Left colon (tissue), 2 donors: ENCODE measurements around the gene FNDC1. TPM values are rescaled to one million over a fixed set of nuclear protein-coding genes. Genes with fewer than 3 reads are reported as not detected.
A peak's percentile ranks its signal among the peaks of the same experiment; 100 is the strongest.

Experiments
- ATAC-seq: fragments of 200-7000 bp; cut with Tn5 transposase; one replicate; pipeline ENCODE4 v1.9.1; 2020; ENCODE audit warnings: mild to moderate bottlenecking, moderate library complexity
- DNase-seq, 2 donors: peaks; one replicate each; pipeline ENCODE4 v3.0.0-alpha.2; 2020
- intact Hi-C, 2 donors: fragments of 100-400 bp; cut with DNase I in 1 of 2; cut with micrococcal nuclease in 1 of 2; formaldehyde crosslinking; loops; one replicate each; pipeline versions ENCODE4 v1.11.2 to v1.14.0; 2022; cut with DNase I, micrococcal nuclease
- total RNA-seq, 2 donors: library from RNA; stranded (reverse); fragmentation: NEBNext Ultra II Directional; extraction: Animal tissue kit (Norgen Biotek cat#: 25700); gene quantifications; one replicate each; pipeline ENCODE4 v1.2.1, GENCODE V29; 2021
- donor health status: DM: no; HTN: no; CAD: no.
- donor health status: DM: yes; HTN: yes; CAD: no.

Gene FNDC1
- total RNA-seq, 2 donors from 2014 or later = 0.21 to 1.5 TPM

DNA sequence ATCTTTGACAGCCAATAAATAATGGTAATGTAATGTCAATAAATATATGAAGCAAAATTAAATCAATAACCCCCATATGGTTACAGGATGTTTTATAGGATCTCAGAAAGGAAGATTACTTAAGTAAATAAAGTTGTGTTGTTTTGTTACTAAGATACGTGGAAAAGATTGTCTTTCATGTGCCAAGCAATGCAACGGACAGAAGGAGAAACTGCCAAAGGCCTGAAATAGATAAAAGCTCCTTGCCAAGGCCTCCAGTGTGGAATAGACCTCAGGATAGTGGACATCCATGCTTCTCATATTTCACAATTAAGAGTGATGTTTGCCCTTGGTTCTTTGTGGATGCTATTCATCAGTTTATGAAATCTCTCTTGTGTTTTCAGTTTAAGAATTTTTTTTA is 16.4 kb upstream of the FNDC1 start:
- DNase-seq = no peak
- intact Hi-C loops = no loop called here
- no peak for ATAC-seq

DNA sequence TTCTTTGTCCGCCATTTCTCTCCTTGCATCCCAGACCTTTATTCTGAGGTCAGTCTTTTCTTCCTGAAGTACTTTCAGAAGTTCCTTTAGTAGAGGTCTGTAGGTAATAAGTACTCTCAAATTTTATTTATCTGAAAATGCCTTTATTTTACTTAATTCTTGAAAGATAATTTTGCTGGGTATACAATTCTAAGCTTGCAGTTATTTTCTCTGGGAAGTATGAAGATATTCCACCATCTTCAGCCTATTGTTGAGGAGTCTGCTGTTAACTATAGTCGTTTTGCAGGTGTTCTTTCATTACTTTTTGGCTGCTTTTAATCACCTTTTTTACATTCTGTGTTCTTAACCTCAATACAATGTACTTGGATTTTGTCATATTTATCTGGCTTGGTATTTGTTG is 13.5 kb upstream of the FNDC1 start:
- DNase-seq (no peak), ATAC-seq (no peak)
- intact Hi-C loops = no loop called here

DNA sequence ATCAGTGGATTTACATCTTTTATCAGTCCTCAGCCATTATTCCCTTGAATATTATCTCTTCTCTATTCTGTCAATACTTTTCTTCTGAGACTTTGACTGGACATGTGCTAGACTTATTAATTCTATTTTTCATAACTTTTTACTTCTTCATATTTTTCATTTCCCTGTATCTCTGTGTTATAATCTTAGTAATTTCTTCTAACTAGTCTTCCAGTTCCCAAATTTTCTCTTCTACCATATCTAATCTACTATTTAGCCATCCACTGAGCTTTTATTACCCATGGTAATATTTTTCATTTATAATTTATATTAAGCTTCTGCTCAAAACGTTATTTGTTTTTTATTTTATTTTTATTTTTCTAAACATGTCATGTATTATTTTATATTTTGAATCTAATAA is 13.1 kb upstream of the FNDC1 start:
- ATAC-seq = no peak
- no peak for DNase-seq
- intact Hi-C loops = no loop called here

DNA sequence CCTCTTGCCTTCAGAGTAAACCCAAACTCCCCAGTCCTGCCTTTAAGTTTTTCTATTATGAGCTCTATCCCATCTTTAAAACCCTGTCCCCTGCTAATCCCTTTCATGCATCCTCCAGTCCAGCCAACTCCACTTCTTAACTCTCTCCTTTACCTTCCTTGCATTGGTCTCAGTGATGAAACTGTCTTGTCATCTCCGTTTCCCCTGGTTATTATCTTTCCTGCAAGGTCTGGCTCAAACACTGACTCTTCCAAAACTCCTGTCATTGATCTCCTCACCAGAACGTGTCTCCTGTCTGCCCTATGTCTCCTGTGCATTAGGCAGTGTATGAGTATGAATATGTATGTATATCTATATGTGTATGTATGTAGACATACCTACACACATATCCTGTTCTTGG is 11.8 kb upstream of the FNDC1 start:
- ATAC-seq = no peak
- DNase-seq = no peak
- intact Hi-C loops = no loop called here

DNA sequence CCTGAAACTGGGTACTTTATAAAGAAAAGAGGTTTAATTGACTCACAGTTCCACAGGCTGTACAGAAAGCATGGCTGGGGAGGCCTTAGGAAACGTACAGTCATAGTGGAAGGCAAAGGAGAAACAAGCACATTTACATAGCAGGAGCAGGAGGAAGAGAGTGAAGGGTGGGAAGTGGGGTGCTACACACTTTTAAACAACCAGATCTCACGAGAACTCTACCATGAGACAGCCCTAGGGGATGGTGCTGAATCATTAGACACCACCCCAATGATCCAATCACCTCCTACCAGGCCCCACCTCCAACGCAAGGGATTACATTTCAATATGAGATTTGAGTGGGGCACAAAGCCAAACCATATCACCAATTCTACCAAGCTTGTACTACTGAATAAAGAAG is 7.4 kb upstream of the FNDC1 start:
- ATAC-seq (no peak), DNase-seq (no peak)
- intact Hi-C loops = no loop called here

DNA sequence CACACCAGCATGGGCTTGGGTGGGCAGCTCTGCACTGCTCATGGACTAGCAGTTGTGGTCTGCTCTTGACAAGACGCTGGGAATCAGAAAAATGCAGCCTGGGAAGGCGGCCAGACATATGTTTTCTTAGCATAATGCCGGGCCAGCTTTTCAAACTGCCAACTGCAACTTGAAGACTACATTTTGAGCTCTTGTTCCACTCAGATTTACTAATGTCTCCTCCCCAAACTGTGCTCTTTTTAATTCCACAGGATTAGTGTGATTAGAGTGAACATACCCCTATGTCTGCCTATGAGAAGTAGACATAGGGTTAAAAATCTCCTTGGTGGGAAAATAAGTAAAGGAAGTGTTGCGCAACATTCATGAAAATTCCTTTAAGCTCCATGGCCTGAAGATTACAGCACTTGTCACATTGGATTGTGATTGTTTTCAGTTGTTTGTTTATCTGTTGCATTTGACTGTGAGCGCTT is 5.3 kb upstream of the FNDC1 start:
- DNase-seq = no peak
- no peak for ATAC-seq
- intact Hi-C loops = no loop called here

DNA sequence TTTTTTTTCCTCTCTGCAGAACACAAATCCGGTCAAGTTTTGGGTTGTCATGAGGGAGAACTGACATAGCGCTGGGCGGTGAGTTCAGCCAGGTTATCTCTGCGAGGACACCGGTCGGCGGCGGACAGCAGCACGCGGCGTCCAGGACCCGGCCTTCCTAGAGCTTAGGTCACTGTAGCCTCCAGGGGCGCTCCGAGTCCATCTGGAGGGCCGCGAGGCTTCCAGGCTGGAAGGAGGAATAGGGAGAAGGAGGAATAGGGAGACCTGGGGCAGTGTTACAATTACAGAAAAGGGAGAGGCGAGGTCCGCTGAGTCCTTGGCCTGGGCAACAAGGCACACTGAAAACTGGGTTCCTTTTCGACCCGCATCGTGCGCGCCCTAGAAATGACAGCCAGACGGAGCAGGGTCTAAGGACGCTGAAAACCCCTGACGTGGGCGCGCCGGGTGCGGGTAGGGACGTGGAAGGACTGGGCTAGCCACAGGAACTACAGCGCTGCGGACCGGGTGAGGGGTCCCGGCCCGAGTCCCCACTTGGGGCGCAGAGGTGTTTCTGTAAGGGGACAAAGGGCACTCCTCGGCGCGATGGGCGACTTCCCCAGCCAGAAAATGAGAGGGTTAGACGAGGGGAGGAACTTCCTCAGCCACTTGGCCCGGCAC is 536 bp upstream of the FNDC1 start:
- intact Hi-C loops = no loop called here
- DNase-seq (peak in 1 of 2 donors; percentile 46), ATAC-seq (peak; percentile 69)

DNA sequence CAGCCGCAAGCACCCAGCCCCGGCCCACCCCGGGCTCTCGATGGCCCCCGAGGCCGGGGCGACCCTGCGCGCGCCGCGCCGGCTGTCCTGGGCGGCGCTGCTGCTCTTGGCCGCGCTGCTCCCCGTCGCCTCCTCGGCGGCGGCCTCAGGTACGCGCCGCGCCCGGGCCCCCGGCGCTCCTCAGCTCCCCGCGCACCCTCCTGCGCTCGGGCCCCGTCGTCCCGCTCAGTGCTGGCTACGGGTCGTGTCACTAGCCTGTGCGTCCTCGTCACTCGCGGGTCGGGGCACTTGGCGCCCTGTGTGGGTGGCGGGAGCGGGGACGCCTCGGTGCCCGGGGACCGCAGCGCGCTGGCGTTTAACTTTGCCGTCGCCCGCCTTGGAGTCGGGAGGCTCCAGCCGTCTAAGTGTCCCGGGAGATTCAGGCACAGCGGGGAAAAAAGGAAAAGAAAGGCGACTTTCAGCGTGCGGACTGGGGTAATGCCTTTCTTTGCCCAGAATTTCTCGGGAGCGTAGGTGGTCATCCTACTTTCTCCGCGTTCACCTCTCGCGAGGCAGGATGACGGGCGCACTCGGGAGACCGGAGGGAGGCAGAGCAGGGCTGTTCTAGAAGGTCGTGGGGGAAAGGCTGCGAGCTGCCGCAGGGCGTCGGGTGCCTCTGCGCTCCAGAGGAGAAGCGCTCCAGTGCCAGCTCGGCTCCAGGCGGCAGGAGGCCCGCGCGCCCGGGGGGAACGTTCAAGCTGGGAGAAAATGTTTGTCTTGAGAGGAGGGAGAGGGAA is 545 bp downstream of the FNDC1 start:
- ATAC-seq = peak; percentile 17
- peak in 1 of 2 donors; percentile 20 for DNase-seq
- intact Hi-C loops = no loop called here

DNA sequence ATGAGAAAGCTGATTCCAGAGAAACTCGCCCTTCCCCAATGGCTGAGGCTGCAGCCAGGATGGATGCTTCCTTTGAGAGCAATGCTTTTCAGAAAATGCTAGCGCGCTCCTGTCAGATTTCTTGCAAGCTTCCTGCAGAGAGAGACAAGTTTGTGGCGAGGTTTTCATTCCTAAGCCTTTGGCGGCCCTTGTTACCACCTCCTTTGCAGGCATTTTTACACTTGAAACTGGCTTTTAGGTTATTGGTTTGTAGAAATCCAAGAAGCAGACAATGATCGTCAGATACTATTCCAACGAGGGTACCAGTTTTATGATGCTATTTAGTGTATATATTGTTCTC is 1.1 kb downstream of the FNDC1 start:
- no peak for DNase-seq
- ATAC-seq = no peak
- intact Hi-C loops = no loop called here

DNA sequence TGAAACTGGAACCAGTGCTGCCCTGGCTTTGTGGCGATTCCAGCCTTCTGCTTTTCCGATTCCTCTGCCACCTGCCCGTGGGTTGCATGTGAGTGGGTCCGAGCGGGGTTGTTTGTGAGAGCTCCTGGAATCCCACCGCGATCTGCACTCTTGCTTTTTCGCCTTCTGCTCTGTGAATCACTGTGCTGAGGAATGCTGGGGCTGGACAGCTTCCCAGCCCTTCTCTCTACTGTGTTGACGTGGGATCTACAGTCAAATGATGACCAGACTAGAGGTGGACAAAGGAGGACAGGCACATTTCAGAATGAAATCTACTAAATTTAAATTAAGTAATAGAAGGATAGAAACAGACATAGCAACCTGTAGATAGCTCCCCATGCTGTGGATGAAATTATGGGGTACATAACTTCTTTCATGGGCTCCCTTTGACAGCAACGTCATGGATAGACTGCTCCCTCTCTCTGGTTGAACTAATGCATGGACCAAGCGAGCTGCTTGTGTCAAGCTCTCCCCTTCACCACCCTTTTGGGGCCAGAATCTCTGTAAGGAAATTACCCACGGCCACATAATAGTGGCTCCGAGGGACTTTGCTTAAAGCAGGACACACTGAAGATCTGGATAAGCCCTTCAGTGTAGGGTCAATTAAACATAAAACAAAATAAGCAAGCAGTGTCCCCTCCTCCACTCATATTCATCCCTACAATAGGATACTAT is 2.0 kb downstream of the FNDC1 start:
- intact Hi-C loops = no loop called here
- no peak for ATAC-seq
- DNase-seq = peak in 1 of 2 donors; percentile 6

DNA sequence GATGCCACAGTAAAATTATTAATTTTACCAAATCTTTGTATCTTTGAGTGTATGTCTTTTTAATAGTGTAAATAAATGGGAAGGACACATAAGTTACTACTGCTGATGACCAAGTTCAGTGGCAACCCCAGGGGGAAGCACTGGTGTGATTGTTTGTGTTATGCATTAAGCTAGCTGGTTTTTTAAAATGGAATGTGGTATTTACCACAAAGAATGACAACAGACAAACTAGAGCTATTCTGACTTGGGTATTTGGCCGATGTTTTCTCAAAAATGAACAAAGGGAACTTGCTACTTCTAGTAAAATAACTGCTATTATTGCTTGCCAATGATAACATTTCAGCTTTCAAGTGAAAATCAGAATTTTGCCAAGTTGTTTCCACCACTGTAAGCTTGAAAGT is 2.9 kb downstream of the FNDC1 start:
- DNase-seq = no peak

DNA sequence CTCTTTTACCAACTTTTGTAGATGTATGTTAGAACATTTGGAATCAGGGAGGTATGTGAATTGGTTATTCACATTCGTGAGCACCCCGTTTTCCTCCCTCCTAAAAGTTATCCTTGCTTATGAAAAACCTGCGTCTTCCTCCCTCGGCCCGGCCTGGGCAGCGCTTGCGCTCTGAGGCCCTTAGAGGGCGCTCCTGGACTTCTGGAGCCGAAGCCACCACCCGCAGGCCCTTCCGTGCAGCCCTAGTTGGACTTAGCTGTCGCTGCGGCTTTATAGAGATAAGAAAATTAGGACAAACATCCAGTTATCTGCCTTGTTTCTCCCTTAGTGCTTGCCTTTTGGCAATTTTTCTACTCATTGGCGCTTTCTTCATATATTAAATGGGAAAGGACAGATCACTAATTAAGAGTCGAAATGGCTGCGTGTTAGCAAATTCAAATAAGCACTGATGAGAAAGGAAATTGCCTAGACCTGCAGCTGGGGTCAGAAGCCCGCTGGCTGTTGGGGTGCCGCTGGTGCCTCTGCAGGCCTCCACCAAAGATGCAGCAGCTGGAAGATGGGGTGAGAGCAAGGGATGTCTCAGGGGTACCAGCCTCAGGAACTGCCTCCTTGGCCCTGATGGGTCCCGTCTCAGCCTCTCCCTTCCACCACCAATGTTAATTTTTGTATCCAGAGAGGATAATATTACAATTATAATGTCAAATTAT is 5.2 kb downstream of the FNDC1 start:
- ATAC-seq (peak; percentile 76), DNase-seq (peak; percentile 37 to 73)
- intact Hi-C loops = no loop called here

More for the DNA sequence above, 2.9 kb downstream of the FNDC1 start:
- intact Hi-C loops = no loop called here
- ATAC-seq = no peak

DNA sequence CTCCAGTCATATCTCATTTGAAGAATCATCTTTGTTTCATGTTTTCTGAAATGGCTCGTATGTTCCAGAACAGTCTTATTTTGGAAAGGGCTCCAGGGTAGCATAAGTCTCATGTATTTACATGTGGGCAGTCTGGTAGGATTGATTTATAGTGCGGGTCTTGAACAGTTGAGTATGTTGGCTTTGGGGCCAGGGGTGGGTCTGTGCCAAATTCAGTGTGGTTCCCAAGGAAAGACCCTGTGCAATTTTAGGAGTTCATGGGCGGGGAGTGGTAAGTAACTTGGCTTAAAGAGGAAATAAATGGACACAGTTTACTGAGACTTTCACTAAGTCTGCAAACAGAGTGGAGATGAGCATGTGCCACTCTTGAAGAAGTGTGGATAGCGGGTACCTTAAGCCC is 7.7 kb downstream of the FNDC1 start:
- intact Hi-C loops = no loop called here
- DNase-seq = no peak
- no peak for ATAC-seq

DNA sequence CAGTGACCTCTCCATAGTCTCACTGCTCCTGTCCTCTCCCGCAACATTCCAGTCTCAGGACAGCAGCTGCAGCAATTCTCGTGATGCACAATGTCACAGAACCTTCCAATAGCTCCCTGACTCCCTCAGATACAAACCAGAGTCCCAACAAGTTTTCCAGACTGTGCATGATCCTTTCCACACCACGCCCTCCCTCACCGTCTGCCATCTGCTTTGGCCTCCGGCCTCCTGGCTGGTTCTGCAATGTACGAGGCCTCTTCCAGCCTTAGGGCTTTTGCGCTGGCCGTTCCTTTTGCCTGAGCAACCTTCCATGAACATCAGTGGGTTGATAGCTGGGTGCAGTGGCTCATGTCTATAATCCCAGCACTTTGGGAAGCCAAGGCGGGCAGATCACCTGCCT is 9.6 kb downstream of the FNDC1 start:
- no peak for ATAC-seq
- no peak for DNase-seq
- intact Hi-C loops = no loop called here

DNA sequence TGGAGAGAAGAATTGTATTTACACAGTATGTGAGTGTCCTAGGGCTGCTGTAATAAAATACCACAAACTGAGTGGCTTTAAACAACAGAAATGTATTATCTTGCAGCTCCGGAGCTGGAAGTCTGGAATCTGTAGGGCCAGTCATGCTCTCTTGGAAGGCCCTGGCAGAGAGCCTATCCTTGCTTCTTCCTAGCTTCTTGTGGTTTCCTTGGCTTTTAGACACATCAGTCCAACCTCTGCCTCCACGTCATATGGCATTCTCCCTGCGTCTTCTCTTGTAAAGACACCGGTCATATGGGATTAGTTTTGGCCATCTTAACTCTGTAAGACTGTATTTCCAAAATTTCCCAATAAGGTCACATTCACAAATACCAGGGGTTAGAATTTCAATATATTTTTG is 10.8 kb downstream of the FNDC1 start:
- intact Hi-C loops = no loop called here
- DNase-seq (no peak), ATAC-seq (no peak)

DNA sequence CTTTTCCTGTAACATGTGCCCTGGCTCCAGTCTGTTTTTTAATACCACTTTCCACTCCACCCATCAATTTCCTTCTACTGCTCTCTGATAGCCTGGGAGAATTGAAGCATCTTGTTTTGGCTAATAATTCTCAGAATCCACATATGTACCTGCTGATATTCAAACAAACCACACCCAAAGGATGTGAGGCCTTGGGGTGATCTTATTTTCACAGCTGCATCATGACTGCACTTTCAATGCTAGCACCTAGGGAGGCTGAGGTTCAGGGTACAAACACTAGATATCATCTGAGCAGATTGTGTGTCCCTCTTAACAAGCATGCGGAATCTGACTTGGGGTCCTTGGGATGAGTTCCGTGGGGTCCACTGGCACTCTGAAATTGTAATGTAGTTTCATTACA is 12.7 kb downstream of the FNDC1 start:
- no peak for DNase-seq
- no peak for ATAC-seq
- intact Hi-C loops = no loop called here

DNA sequence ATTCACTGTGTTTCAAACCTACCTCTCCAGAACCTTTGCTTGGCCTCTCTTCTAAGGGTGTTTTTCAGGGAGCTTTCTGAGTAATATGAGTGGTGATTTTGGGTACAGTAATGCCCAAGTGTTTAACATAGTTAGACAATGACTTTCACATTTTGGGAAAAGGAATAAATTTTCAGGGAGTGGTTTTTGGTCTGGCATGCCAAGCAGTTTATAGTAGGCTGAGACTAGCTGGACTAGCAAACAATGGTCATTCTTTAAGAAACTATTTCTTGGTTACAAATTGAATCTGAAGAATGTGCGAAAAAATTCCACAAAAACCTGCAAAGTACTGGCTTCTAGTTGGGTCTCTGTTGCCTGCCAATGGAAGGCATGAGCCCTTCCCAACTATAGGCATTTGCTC is 15.4 kb downstream of the FNDC1 start:
- intact Hi-C loops = no loop called here
- ATAC-seq (no peak), DNase-seq (no peak)

DNA sequence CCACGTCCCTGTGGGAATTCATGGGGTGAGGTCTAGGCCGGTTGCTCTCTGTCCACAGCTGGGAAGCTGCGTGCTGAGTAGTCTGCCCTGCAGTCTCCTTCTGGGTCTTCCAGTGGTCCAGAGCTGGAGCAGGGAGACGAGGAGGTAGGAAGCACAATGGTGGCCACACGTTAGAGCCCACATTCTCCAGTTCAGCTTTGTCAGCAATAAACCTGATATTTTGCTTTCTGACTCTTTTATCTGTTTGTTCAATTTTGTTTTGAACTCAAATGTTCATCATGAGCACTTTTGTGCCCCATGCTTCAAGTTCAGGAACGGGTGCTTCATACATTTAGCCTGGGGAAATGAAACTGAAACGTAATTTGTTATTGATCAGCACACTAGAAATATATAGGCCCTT is 21.3 kb downstream of the FNDC1 start:
- intact Hi-C loops = no loop called here
- DNase-seq (no peak), ATAC-seq (no peak)

DNA sequence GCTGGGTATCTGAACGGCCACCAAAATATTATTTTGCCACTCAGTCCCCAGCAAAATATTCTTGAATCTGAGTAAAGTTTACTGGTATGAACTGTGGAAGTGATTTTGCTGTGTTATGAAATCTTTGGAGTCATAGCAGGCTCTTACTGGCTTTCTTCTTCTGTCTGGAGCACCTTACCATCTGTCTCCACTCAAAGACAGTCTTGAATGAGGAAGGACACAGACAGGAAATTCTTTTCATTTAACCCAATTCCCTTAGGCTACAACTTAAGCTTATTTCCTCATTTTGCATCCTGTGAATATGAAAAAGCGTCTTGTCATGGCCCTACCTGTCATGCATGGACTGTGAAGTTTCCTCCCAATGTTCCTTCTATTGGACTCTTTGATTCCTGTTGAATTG is 24.7 kb downstream of the FNDC1 start:
- ATAC-seq = no peak
- DNase-seq = no peak
- intact Hi-C loops = no loop called here

DNA sequence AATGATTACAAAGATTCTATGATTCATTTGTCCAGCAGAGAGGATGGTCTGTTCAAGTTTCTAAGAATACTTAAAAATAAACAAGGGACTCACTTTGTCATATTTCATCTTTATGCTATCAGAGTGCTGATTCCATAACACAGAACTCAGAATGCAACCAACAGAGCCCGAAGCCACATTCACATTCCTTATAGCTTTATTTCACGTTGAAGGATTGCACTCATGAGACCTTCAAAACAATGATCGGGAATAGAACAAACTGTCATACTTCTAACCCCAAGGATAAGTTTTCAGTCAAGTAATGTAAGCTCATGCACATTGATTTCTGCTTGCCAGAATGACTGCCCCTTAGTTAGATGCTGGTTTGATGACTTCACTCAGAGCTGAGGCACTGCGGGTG is 25.2 kb downstream of the FNDC1 start:
- ATAC-seq = no peak
- intact Hi-C loops = no loop called here
- DNase-seq = no peak
